Prostate gland (tissue), 2 donors: ENCODE data around the gene MDK.

Experiments used
- CTCF ChIP-seq, 4 experiments: fragments of 200-600 bp in 2 of 4; fragments of 450-650 bp in 2 of 4; sonication (generic) in 2 of 4; IDR thresholded peaks; 1 replicate in 3 of 4; 2 replicates in 1 of 4; pipeline ENCODE4 v1.5.1; 2016 to 2019; ENCODE audit warnings: antibody characterized with exemption in 4 of 4, mild to moderate bottlenecking in 2 of 4, moderate library complexity in 2 of 4
- POLR2AphosphoS5 ChIP-seq: sonication (generic); formaldehyde crosslinking; IDR thresholded peaks from one replicate; pipeline ENCODE4 v1.6.1; 2017; ENCODE audit warnings: antibody characterized with exemption

- no peak for TF ChIP-seq CTCF (IDR thresholded peaks at IDR 0.05)
- TF ChIP-seq POLR2AphosphoS5, result no peak
These were observed 26.2 kb downstream of the MDK start for GRCh38 chr11:46407635-46408034.
